MCF 10A (cell line): ENCODE measurements around the gene SURF6. TPM values are rescaled to one million over a fixed set of nuclear protein-coding genes. Genes with fewer than 3 reads are reported as not detected.

ENCODE experiments used
- BruUV-seq: library from RNA; stranded (reverse); fragments of 400-500 nt; replicated peaks from 2 replicates; lab custom pipeline; 2021; lab: Mats Ljungman, UMichigan
- CTCF ChIA-PET: fragments of 300-600 bp; sonication (Branson Sonifier 250); formaldehyde crosslinking; extraction: SDS; loops from one replicate; lab custom pipeline; 2021; ENCODE audit warnings: antibody characterized with exemption, inconsistent platforms; lab: Yijun Ruan, JAX
- POLR2A ChIA-PET: fragments of 300-600, 350-650 bp; sonication (Branson Sonifier 250); formaldehyde crosslinking; extraction: SDS; loops from one replicate; lab custom pipeline; 2020; ENCODE audit warnings: antibody characterized with exemption, inconsistent platforms; lab: Yijun Ruan, JAX
- DNase-seq: peaks from one replicate; pipeline ENCODE4 v3.0.0-alpha.2; 2018; ENCODE audit not compliant: unreplicated experiment
- H3K27ac Mint-ChIP-seq: one replicate; pipeline ENCODE4 v1.8.0; 2022; ENCODE audit warnings: mild to moderate bottlenecking, low read depth, mixed read lengths; ENCODE audit not compliant: unreplicated experiment
- H3K27me3 Mint-ChIP-seq: one replicate; pipeline ENCODE4 v1.8.0; 2022; ENCODE audit warnings: mixed read lengths; ENCODE audit not compliant: insufficient read depth, unreplicated experiment
- H3K36me3 Mint-ChIP-seq: one replicate; pipeline ENCODE4 v1.8.0; 2022; ENCODE audit warnings: mild to moderate bottlenecking, moderate library complexity, mixed read lengths; ENCODE audit not compliant: insufficient read depth, unreplicated experiment
- H3K4me1 Mint-ChIP-seq: one replicate; pipeline ENCODE4 v1.8.0; 2022; ENCODE audit warnings: mixed read lengths; ENCODE audit not compliant: insufficient read depth, unreplicated experiment
- H3K4me3 Mint-ChIP-seq: one replicate; pipeline ENCODE4 v1.8.0; 2022; ENCODE audit warnings: mild to moderate bottlenecking, moderate library complexity, mixed read lengths; ENCODE audit not compliant: unreplicated experiment
- H3K9me3 Mint-ChIP-seq: one replicate; pipeline ENCODE4 v1.8.0; 2022; ENCODE audit warnings: mixed read lengths; ENCODE audit not compliant: unreplicated experiment
- intact Hi-C: fragments of 100-400 bp; cut with micrococcal nuclease; formaldehyde crosslinking; loops from 2 replicates; pipeline ENCODE4 v1.14.1; 2022
- total RNA-seq: library from RNA; stranded (reverse); gene quantifications from 2 replicates; pipeline ENCODE4 v1.2.3, GENCODE V29; 2022
- TF ChIP-seq, protein P1 (sequence below): fragments of 200-600 bp; IDR thresholded peaks from one replicate; pipeline ENCODE4 v1.8.0; 2022; ENCODE audit warnings: antibody characterized with exemption, mild to moderate bottlenecking; ENCODE audit not compliant: unreplicated experiment

The SURF6 gene
- total RNA-seq, 1 experiment from 2014 or later = 40.5 TPM

DNA sequence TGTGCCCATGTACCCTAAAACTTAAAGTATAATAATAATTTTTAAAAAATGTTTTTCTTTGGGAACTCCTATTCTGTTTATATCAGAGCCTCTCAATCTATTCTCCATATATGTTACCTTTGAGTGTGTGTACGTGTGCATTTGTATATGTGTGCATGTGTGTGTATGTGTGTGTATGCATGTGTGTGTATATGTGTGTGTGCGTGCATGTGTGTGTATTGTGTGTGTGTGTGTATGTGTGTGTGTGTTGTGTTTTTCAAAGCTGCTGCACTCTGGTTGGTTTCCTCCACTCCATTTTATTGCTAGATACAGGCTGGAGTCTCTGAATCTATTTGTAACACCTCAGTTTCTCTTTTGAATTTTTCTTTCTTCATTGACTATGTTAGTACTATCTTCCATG lies 20.0 kb downstream of the SURF6 start:
- Mint-ChIP-seq H3K27ac (no peak overlapping the region), H3K4me3 (no peak overlapping the region), H3K4me1 (no peaks in the 10 kb centered on the region), H3K27me3 (peaks cover 26% of the 10 kb centered on the region), H3K36me3 (no peaks in the 10 kb centered on the region), H3K9me3 (no peaks in the 10 kb centered on the region)
- BruUV-seq = no TSS peak
- DNase-seq = no peak
- CTCF ChIA-PET = no interaction called here
- TF ChIP-seq, protein P1, sequence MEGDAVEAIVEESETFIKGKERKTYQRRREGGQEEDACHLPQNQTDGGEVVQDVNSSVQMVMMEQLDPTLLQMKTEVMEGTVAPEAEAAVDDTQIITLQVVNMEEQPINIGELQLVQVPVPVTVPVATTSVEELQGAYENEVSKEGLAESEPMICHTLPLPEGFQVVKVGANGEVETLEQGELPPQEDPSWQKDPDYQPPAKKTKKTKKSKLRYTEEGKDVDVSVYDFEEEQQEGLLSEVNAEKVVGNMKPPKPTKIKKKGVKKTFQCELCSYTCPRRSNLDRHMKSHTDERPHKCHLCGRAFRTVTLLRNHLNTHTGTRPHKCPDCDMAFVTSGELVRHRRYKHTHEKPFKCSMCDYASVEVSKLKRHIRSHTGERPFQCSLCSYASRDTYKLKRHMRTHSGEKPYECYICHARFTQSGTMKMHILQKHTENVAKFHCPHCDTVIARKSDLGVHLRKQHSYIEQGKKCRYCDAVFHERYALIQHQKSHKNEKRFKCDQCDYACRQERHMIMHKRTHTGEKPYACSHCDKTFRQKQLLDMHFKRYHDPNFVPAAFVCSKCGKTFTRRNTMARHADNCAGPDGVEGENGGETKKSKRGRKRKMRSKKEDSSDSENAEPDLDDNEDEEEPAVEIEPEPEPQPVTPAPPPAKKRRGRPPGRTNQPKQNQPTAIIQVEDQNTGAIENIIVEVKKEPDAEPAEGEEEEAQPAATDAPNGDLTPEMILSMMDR = no peak
- POLR2A ChIA-PET = no interaction called here
- intact Hi-C loops = no loop called here

GRCh38 chr9:133309608-133310007 lies 26.4 kb downstream of the SURF6 start:
- H3K4me1 Mint-ChIP-seq = no peaks in the 10 kb centered on the region
- H3K4me3 Mint-ChIP-seq = no peak overlapping the region
- BruUV-seq = no TSS peak
- intact Hi-C loops = no loop called here
- DNase-seq = no peak
- no peaks in the 10 kb centered on the region for H3K36me3 Mint-ChIP-seq
- TF ChIP-seq, protein P1 = no peak
- peaks cover 11% of the 10 kb centered on the region for H3K9me3 Mint-ChIP-seq
- peaks cover 39% of the 10 kb centered on the region for H3K27me3 Mint-ChIP-seq
- CTCF ChIA-PET = no interaction called here
- no peak overlapping the region for H3K27ac Mint-ChIP-seq
- POLR2A ChIA-PET = no interaction called here

- POLR2A ChIA-PET = no interaction called here
- BruUV-seq = no TSS peak
- H3K4me3 Mint-ChIP-seq = no peak overlapping the region
- peaks cover 41% of the 10 kb centered on the region for H3K27me3 Mint-ChIP-seq
- CTCF ChIA-PET = interaction anchor here (0.6 to 1.1 kb wide), 2 partner anchors 13 to 114 kb away, joined by 3 to 4 read pairs; no protein-coding TSS in a partner anchor
- H3K9me3 Mint-ChIP-seq = peaks cover 11% of the 10 kb centered on the region
- H3K27ac Mint-ChIP-seq = no peak overlapping the region
- no peaks in the 10 kb centered on the region for H3K36me3 Mint-ChIP-seq
- no peaks in the 10 kb centered on the region for H3K4me1 Mint-ChIP-seq
- TF ChIP-seq, protein P1 = no peak
- intact Hi-C loops = no loop called here
- DNase-seq = no peak
Observed at GRCh38 chr9:133307301-133307700, 28.7 kb downstream of the SURF6 start.

GRCh38 chr9:133306242-133307204 lies 29.5 kb downstream of the SURF6 start:
- H3K4me3 Mint-ChIP-seq = no peak overlapping the region
- no peak overlapping the region for H3K27ac Mint-ChIP-seq
- intact Hi-C loops = no loop called here
- H3K4me1 Mint-ChIP-seq = no peaks in the 10 kb centered on the region
- no peak for DNase-seq
- H3K36me3 Mint-ChIP-seq = no peaks in the 10 kb centered on the region
- TF ChIP-seq, protein P1 = no peak
- no TSS peak for BruUV-seq
- H3K9me3 Mint-ChIP-seq = peaks cover 11% of the 10 kb centered on the region
- POLR2A ChIA-PET = no interaction called here
- H3K27me3 Mint-ChIP-seq = peaks cover 49% of the 10 kb centered on the region
- CTCF ChIA-PET = interaction anchor here (0.7 to 1.1 kb wide), 2 partner anchors 113 to 121 kb away, joined by 3 to 4 read pairs; no protein-coding TSS in a partner anchor
